Neuronal stem cell (in vitro differentiated cells): ENCODE measurements around the gene MECP2.

Experiments used
- DNase-seq: peaks from one replicate; pipeline ENCODE4 v3.0.0-alpha.2; 2013; ENCODE audit warnings: low spot score
- H2AFZ ChIP-seq: one replicate; pipeline ENCODE4 v1.6.1; 2013; ENCODE audit warnings: mild to moderate bottlenecking, low read length, inconsistent platforms
- H2AK5ac ChIP-seq: 2 replicates; pipeline ENCODE4 v1.6.1; 2013; ENCODE audit warnings: low read depth, mild to moderate bottlenecking, inconsistent platforms, low read length, moderate library complexity, mixed read lengths
- H2BK120ac ChIP-seq: 2 replicates; pipeline ENCODE4 v1.6.1; 2013; ENCODE audit warnings: low read depth, mild to moderate bottlenecking, inconsistent platforms, low read length, moderate library complexity, mixed read lengths
- H2BK12ac ChIP-seq: one replicate; pipeline ENCODE4 v1.6.1; 2013; ENCODE audit warnings: low read length, inconsistent platforms
- H2BK15ac ChIP-seq: 2 replicates; pipeline ENCODE4 v1.6.1; 2013; ENCODE audit warnings: mild to moderate bottlenecking, low read length, inconsistent platforms, mixed read lengths
- H2BK5ac ChIP-seq: one replicate; pipeline ENCODE4 v1.6.1; 2013; ENCODE audit warnings: inconsistent platforms, mild to moderate bottlenecking, low read length, moderate library complexity
- H3K14ac ChIP-seq: one replicate; pipeline ENCODE4 v1.6.1; 2013; ENCODE audit warnings: low read length, inconsistent platforms
- H3K18ac ChIP-seq: 2 replicates; pipeline ENCODE4 v1.6.1; 2013; ENCODE audit warnings: low read length, inconsistent platforms
- H3K23ac ChIP-seq: 2 replicates; pipeline ENCODE4 v1.6.1; 2013; ENCODE audit warnings: low read depth, mild to moderate bottlenecking, mixed read lengths, low read length, inconsistent platforms; ENCODE audit not compliant: poor library complexity
- H3K27ac ChIP-seq: replicated peaks from 3 replicates; pipeline ENCODE4 v1.5.1; 2013; ENCODE audit warnings: low read length, inconsistent platforms
- H3K27me3 ChIP-seq, 3 experiments: 2 replicates each; pipeline ENCODE4 v1.6.1; 2013; ENCODE audit warnings: low read length in 3 of 3, mild to moderate bottlenecking in 2 of 3, inconsistent platforms in 1 of 3, low read depth in 1 of 3, mixed read lengths in 1 of 3, moderate library complexity in 1 of 3; ENCODE audit not compliant: control insufficient read depth in 3 of 3, insufficient read depth in 3 of 3
- H3K36me3 ChIP-seq, 2 donors: replicated peaks in 1 of 2; 2 replicates each; pipeline ENCODE4 v1.6.1; 2013; ENCODE audit warnings: low read length in 2 of 2; ENCODE audit not compliant: control insufficient read depth in 2 of 2, insufficient read depth in 2 of 2
- H3K4ac ChIP-seq: 2 replicates; pipeline ENCODE4 v1.6.1; 2013; ENCODE audit warnings: inconsistent platforms, mild to moderate bottlenecking, low read length, moderate library complexity
- H3K4me1 ChIP-seq, 2 donors: 1 replicate in 1 of 2; 2 replicates in 1 of 2; pipeline ENCODE4 v1.6.1; 2013; ENCODE audit warnings: low read length in 2 of 2, low read depth in 1 of 2; ENCODE audit not compliant: control insufficient read depth in 2 of 2, insufficient read depth in 1 of 2
- H3K4me2 ChIP-seq: one replicate; pipeline ENCODE4 v1.6.1; 2013; ENCODE audit warnings: mild to moderate bottlenecking, low read length, inconsistent platforms; ENCODE audit not compliant: insufficient read depth, poor library complexity, severe bottlenecking
- H3K4me3 ChIP-seq, 2 donors: 2 replicates each; pipeline ENCODE4 v1.5.1; 2013; ENCODE audit warnings: low read length in 2 of 2, mild to moderate bottlenecking in 2 of 2, inconsistent platforms in 1 of 2, moderate library complexity in 1 of 2
- H3K79me1 ChIP-seq: one replicate; pipeline ENCODE4 v1.6.1; 2013; ENCODE audit warnings: low read depth, mild to moderate bottlenecking, inconsistent platforms, low read length, moderate library complexity
- H3K9ac ChIP-seq: one replicate; pipeline ENCODE4 v1.6.1; 2013; ENCODE audit warnings: mild to moderate bottlenecking, low read depth, low read length, inconsistent platforms; ENCODE audit not compliant: poor library complexity
- H3K9me3 ChIP-seq, 2 donors: replicated peaks in 1 of 2; 2 replicates each; pipeline versions ENCODE3 to v1.6.1; 2013; ENCODE audit warnings: low read length in 2 of 2, mild to moderate bottlenecking in 2 of 2, inconsistent platforms in 1 of 2, low read depth in 1 of 2, mixed read lengths in 1 of 2, moderate library complexity in 1 of 2; ENCODE audit not compliant: control insufficient read depth in 2 of 2, insufficient read depth in 1 of 2
- H4K8ac ChIP-seq: one replicate; pipeline ENCODE4 v1.6.1; 2013; ENCODE audit warnings: low read depth, mild to moderate bottlenecking, inconsistent platforms, low read length, moderate library complexity
- H4K91ac ChIP-seq: one replicate; pipeline ENCODE4 v1.6.1; 2013; ENCODE audit warnings: low read length, low read depth, mild to moderate bottlenecking, inconsistent platforms; ENCODE audit not compliant: poor library complexity
- WGBS, 2 donors: extraction: QIAGEN DNeasy Blood & Tissue Kit; methylation state at CpG; one replicate each; pipeline ENCODE4 v1.1.7; 2013; ENCODE audit warnings: missing lambda C conversion rate in 2 of 2, mixed read lengths in 1 of 2; ENCODE audit not compliant: insufficient read length in 2 of 2, insufficient replicate concordance in 1 of 2; ENCODE audit errors: extremely low coverage in 2 of 2; 5-methylcytosine and 5-hydroxymethylcytosine counted together

The MECP2 gene

GRCh38 chrX:154074199-154074598 lies 23.3 kb downstream of the MECP2 start:
- peaks cover 0 to 4% of the 10 kb centered on the region in 2 donors for H3K4me1 ChIP-seq
- no peaks in the 10 kb centered on the region for H3K79me1 ChIP-seq
- H3K4ac ChIP-seq = no peak overlapping the region
- peaks cover 0 to 12% (median 0%) of the 10 kb centered on the region in 3 experiments for H3K27me3 ChIP-seq
- no peak overlapping the region for H3K4me2 ChIP-seq
- no peak overlapping the region for H2AFZ ChIP-seq
- no peak overlapping the region for H3K4me3 ChIP-seq
- no peaks in the 10 kb centered on the region for H3K9me3 ChIP-seq
- H2BK12ac ChIP-seq = no peak overlapping the region
- H3K23ac ChIP-seq = no peak overlapping the region
- no peak for DNase-seq
- no peak overlapping the region for H2AK5ac ChIP-seq
- no peak overlapping the region for H4K91ac ChIP-seq
- no peak overlapping the region for H3K14ac ChIP-seq
- H3K18ac ChIP-seq = no peak overlapping the region
- no peak overlapping the region for H2BK5ac ChIP-seq
- H3K27ac ChIP-seq = peak overlapping the region; percentile 40
- no CpG with 5 or more reads among the region's 3 CpGs for WGBS, 2 donors
- peaks cover 0 to 15% of the 10 kb centered on the region in 2 donors for H3K36me3 ChIP-seq
- no peak overlapping the region for H4K8ac ChIP-seq
- H2BK120ac ChIP-seq = no peak overlapping the region
- H2BK15ac ChIP-seq = no peak overlapping the region
- H3K9ac ChIP-seq = no peak overlapping the region

- H3K9me3 ChIP-seq = no peaks in the 10 kb centered on the region
- no peak overlapping the region for H2BK12ac ChIP-seq
- H3K4ac ChIP-seq = no peak overlapping the region
- H3K36me3 ChIP-seq = peaks cover 0 to 8% of the 10 kb centered on the region in 2 donors
- H3K79me1 ChIP-seq = no peaks in the 10 kb centered on the region
- no CpG with 5 or more reads among the region's 1 CpG for whole genome bisulfite sequencing, 2 donors
- no peak overlapping the region for H3K4me2 ChIP-seq
- H4K8ac ChIP-seq = no peak overlapping the region
- H2BK120ac ChIP-seq = no peak overlapping the region
- H2BK15ac ChIP-seq = no peak overlapping the region
- H2BK5ac ChIP-seq = no peak overlapping the region
- no peak overlapping the region for H3K14ac ChIP-seq
- H3K18ac ChIP-seq = no peak overlapping the region
- no peak overlapping the region for H3K9ac ChIP-seq
- peaks cover 0 to 15% (median 0%) of the 10 kb centered on the region in 3 experiments for H3K27me3 ChIP-seq
- H3K4me1 ChIP-seq = peaks cover 0 to 4% of the 10 kb centered on the region in 2 donors
- no peak overlapping the region for H3K23ac ChIP-seq
- H2AFZ ChIP-seq = no peak overlapping the region
- H2AK5ac ChIP-seq = no peak overlapping the region
- no peak overlapping the region for H3K4me3 ChIP-seq
- H3K27ac ChIP-seq = no peak overlapping the region
- H4K91ac ChIP-seq = no peak overlapping the region
- no peak for DNase-seq
Observed at GRCh38 chrX:154072192-154072591, 25.3 kb downstream of the MECP2 start.

- peaks cover 0 to 20% (median 0%) of the 10 kb centered on the region in 3 experiments for H3K27me3 ChIP-seq
- H2BK5ac ChIP-seq = no peak overlapping the region
Observed at GRCh38 chrX:154068560-154068959, 29.0 kb downstream of the MECP2 start.

GRCh38 chrX:154064637-154065435 lies 32.7 kb downstream of the MECP2 start:
- Histone ChIP-seq H2BK15ac (no peak overlapping the region), H2BK5ac (no peak overlapping the region)
- no peak for DNase-seq

More at GRCh38 chrX:154068560-154068959, 29.0 kb downstream of the MECP2 start:
- Histone ChIP-seq H3K4me3 (no peak overlapping the region), H4K8ac (no peak overlapping the region), H3K14ac (no peak overlapping the region), H3K4me2 (no peak overlapping the region), H2BK120ac (no peak overlapping the region), H3K18ac (no peak overlapping the region), H4K91ac (no peak overlapping the region), H3K27ac (no peak overlapping the region), H2BK15ac (no peak overlapping the region), H3K79me1 (no peaks in the 10 kb centered on the region), H3K9ac (no peak overlapping the region), H2AFZ (no peak overlapping the region), H3K36me3 (peaks cover 0 to 4% of the 10 kb centered on the region in 2 donors), H3K23ac (no peak overlapping the region), H3K9me3 (no peaks in the 10 kb centered on the region), H2AK5ac (no peak overlapping the region), H3K4me1 (no peaks in the 10 kb centered on the region), H3K4ac (no peak overlapping the region), H2BK12ac (no peak overlapping the region)
- no peak for DNase-seq
- WGBS, 2 donors = no CpG with 5 or more reads among the region's 3 CpGs

More at GRCh38 chrX:154064637-154065435, 32.7 kb downstream of the MECP2 start:
- no peak overlapping the region for H3K14ac ChIP-seq
- peaks cover 0 to 27% (median 0%) of the 10 kb centered on the region in 3 experiments for H3K27me3 ChIP-seq
- H3K79me1 ChIP-seq = peaks cover 4% of the 10 kb centered on the region
- no peak overlapping the region for H2BK12ac ChIP-seq
- H3K27ac ChIP-seq = no peak overlapping the region
- no peak overlapping the region for H3K18ac ChIP-seq
- no peak overlapping the region for H3K23ac ChIP-seq
- WGBS, 2 donors = no CpG with 5 or more reads among the region's 9 CpGs
- H2BK120ac ChIP-seq = no peak overlapping the region
- H2AFZ ChIP-seq = no peak overlapping the region
- H2AK5ac ChIP-seq = no peak overlapping the region
- H3K9me3 ChIP-seq = no peaks in the 10 kb centered on the region
- H3K4ac ChIP-seq = no peak overlapping the region
- H3K36me3 ChIP-seq = no peaks in the 10 kb centered on the region
- H3K9ac ChIP-seq = no peak overlapping the region
- H3K4me2 ChIP-seq = no peak overlapping the region
- H3K4me1 ChIP-seq = no peaks in the 10 kb centered on the region
- no peak overlapping the region for H3K4me3 ChIP-seq
- no peak overlapping the region for H4K91ac ChIP-seq
- no peak overlapping the region for H4K8ac ChIP-seq
